ENCODE results near the gene ASAP2. TPM values are rescaled to one million over a fixed set of nuclear protein-coding genes. Genes with fewer than 3 reads are reported as not detected.

Gene ASAP2
- polyA plus RNA-seq, 1 donor (not counting 4 experiments of a cell fraction or from before 2014, with no cell fraction given) = 54.2 TPM

DNA sequence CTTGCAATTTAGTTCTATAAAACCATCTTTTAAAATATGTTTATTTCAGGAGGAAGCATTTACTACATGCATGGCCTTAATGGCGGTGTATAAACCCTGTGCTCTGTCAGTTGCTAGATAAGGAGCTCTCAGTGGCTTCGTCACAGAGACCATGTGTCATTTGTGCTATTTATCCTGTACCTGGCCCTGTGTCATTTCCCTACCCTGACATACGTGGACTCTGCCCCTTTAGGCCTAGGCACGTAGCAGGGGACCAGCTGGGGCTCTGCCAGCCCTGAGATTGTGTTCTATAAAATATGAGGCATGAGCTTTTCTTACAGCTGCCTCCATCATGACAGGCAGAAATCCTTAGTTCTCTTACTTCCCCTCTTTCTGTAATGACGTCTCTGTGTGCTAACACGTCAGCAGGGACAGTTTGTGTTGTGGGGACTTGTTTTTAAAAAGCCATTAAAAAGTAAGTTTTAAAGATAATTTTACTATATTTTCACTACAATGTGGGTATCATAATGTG lies 128.8 kb downstream of the ASAP2 start:
- Histone ChIP-seq H3K36me3 (ENCODE audit: control insufficient read depth in 2 of 2, extremely low read depth in 1 of 2, insufficient read depth in 2 of 2, low read length in 2 of 2) (peaks cover 35 to 44% of the 10 kb centered on the region in 2 experiments), H3K4me1 (ENCODE audit: control insufficient read depth, extremely low read depth, insufficient read depth, low read length) (peaks cover 12% of the 10 kb centered on the region), H3K79me2 (ENCODE audit: control insufficient read depth, insufficient read depth, low read length) (peaks cover 13% of the 10 kb centered on the region), H3K4me2 (ENCODE audit: control insufficient read depth, extremely low read depth, insufficient read depth, low read depth, low read length) (no peak overlapping the region), H3K9me3 (ENCODE audit: control insufficient read depth, low read depth, low read length) (no peaks in the 10 kb centered on the region), H3K9me1 (ENCODE audit: control insufficient read depth, extremely low read depth, insufficient read depth, low read length) (peaks cover 4% of the 10 kb centered on the region), H3K4me3 (ENCODE audit: control insufficient read depth in 2 of 3, extremely low read depth in 1 of 3, insufficient read depth in 2 of 3, low read depth in 1 of 3, low read length in 3 of 3) (no peak overlapping the region), H4K20me1 (ENCODE audit: control insufficient read depth, extremely low read depth, insufficient read depth, low read length) (peaks cover 4% of the 10 kb centered on the region), H3K27ac (ENCODE audit: control insufficient read depth, insufficient read depth, low read length) (no peak overlapping the region), H2AFZ (ENCODE audit: control insufficient read depth, low read length) (no peak overlapping the region), H3K27me3 (ENCODE audit: control insufficient read depth, extremely low read depth, insufficient read depth, low read length) (no peaks in the 10 kb centered on the region), H3K9ac (ENCODE audit: control insufficient read depth, extremely low read depth, insufficient read depth, low read length) (no peak overlapping the region)
- TF ChIP-seq EZH2 (IDR thresholded peaks at IDR 0.05; ENCODE audit: low read length) = no peak
- TF ChIP-seq, protein P1, sequence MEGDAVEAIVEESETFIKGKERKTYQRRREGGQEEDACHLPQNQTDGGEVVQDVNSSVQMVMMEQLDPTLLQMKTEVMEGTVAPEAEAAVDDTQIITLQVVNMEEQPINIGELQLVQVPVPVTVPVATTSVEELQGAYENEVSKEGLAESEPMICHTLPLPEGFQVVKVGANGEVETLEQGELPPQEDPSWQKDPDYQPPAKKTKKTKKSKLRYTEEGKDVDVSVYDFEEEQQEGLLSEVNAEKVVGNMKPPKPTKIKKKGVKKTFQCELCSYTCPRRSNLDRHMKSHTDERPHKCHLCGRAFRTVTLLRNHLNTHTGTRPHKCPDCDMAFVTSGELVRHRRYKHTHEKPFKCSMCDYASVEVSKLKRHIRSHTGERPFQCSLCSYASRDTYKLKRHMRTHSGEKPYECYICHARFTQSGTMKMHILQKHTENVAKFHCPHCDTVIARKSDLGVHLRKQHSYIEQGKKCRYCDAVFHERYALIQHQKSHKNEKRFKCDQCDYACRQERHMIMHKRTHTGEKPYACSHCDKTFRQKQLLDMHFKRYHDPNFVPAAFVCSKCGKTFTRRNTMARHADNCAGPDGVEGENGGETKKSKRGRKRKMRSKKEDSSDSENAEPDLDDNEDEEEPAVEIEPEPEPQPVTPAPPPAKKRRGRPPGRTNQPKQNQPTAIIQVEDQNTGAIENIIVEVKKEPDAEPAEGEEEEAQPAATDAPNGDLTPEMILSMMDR (optimal IDR thresholded peaks at IDR 0.05 in 1 of 3, IDR thresholded peaks at IDR 0.05 in 1 of 3, conservative IDR thresholded peaks at IDR 0.05 in 1 of 3; ENCODE audit: extremely low read depth in 1 of 3, insufficient read depth in 2 of 3, low read length in 3 of 3) = no peak
- dilution Hi-C loops (cut with MboI; ENCODE audit: extremely low pct_ligation_motif_present, low sequenced_read_pairs) = no loop called here
- no peak for FAIRE-seq
- no peak for DNase-seq (ENCODE audit: low read depth, low spot score)

GRCh38 chr2:9336241-9336575 lies 129.6 kb downstream of the ASAP2 start:
- Histone ChIP-seq H2AFZ (ENCODE audit: control insufficient read depth, low read length) (no peak overlapping the region), H3K27ac (ENCODE audit: control insufficient read depth, insufficient read depth, low read length) (peak overlapping the region; percentile 1), H3K4me1 (ENCODE audit: control insufficient read depth, extremely low read depth, insufficient read depth, low read length) (peaks cover 12% of the 10 kb centered on the region), H3K36me3 (ENCODE audit: control insufficient read depth in 2 of 2, extremely low read depth in 1 of 2, insufficient read depth in 2 of 2, low read length in 2 of 2) (peaks cover 38 to 50% of the 10 kb centered on the region in 2 experiments), H3K4me2 (ENCODE audit: control insufficient read depth, extremely low read depth, insufficient read depth, low read depth, low read length) (no peak overlapping the region), H3K79me2 (ENCODE audit: control insufficient read depth, insufficient read depth, low read length) (peaks cover 13% of the 10 kb centered on the region), H3K27me3 (ENCODE audit: control insufficient read depth, extremely low read depth, insufficient read depth, low read length) (no peaks in the 10 kb centered on the region), H3K9me3 (ENCODE audit: control insufficient read depth, low read depth, low read length) (no peaks in the 10 kb centered on the region), H3K4me3 (ENCODE audit: control insufficient read depth in 2 of 3, extremely low read depth in 1 of 3, insufficient read depth in 2 of 3, low read depth in 1 of 3, low read length in 3 of 3) (no peak overlapping the region), H3K9ac (ENCODE audit: control insufficient read depth, extremely low read depth, insufficient read depth, low read length) (no peak overlapping the region), H3K9me1 (ENCODE audit: control insufficient read depth, extremely low read depth, insufficient read depth, low read length) (peaks cover 4% of the 10 kb centered on the region), H4K20me1 (ENCODE audit: control insufficient read depth, extremely low read depth, insufficient read depth, low read length) (peaks cover 4% of the 10 kb centered on the region)
- FAIRE-seq (no peak), DNase-seq (ENCODE audit: low read depth, low spot score) (no peak)
- dilution Hi-C loops (cut with MboI; ENCODE audit: extremely low pct_ligation_motif_present, low sequenced_read_pairs) = no loop called here
- TF ChIP-seq, protein P1 (optimal IDR thresholded peaks at IDR 0.05 in 1 of 3, IDR thresholded peaks at IDR 0.05 in 1 of 3, conservative IDR thresholded peaks at IDR 0.05 in 1 of 3; ENCODE audit: extremely low read depth in 1 of 3, insufficient read depth in 2 of 3, low read length in 3 of 3) = no peak
- no peak for TF ChIP-seq EZH2 (IDR thresholded peaks at IDR 0.05; ENCODE audit: low read length)
